ENCODE measurements around the gene RAD51B.

DNA sequence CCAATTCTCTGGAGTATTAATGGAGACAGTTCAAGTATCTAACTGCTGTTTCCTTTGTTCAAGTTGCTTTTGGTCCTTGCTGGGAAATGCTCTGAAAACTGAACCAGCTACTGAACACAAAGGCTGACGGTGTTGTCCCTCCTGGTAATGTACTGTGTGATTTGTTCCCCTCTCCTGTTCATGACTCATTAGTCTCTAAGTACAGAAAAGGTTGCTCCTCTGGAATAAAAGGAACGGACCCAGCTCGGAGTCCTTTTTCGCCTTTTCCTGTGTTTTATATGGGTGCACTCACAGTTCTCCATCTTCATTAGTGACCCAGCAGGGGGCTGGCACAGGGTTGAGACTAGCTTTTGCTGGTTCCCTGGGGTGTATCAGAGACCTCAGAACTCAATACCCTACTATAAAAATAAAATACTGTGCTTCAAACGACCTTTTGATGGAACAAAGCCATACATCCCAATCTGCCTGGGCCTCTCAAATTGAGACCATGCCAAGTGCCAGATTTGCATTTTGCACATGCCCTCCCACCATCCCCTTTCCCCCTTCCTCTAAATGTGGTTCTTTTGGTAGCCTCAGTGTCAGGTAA, 269.7 kb downstream of the RAD51B start:
- TF ChIP-seq, protein P1, sequence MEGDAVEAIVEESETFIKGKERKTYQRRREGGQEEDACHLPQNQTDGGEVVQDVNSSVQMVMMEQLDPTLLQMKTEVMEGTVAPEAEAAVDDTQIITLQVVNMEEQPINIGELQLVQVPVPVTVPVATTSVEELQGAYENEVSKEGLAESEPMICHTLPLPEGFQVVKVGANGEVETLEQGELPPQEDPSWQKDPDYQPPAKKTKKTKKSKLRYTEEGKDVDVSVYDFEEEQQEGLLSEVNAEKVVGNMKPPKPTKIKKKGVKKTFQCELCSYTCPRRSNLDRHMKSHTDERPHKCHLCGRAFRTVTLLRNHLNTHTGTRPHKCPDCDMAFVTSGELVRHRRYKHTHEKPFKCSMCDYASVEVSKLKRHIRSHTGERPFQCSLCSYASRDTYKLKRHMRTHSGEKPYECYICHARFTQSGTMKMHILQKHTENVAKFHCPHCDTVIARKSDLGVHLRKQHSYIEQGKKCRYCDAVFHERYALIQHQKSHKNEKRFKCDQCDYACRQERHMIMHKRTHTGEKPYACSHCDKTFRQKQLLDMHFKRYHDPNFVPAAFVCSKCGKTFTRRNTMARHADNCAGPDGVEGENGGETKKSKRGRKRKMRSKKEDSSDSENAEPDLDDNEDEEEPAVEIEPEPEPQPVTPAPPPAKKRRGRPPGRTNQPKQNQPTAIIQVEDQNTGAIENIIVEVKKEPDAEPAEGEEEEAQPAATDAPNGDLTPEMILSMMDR (conservative IDR thresholded peaks at IDR 0.05; ENCODE audit: low read depth, low read length): no peak
- no peak for TF ChIP-seq EZH2phosphoT487 (IDR thresholded peaks at IDR 0.05; ENCODE audit: borderline replicate concordance, low read length)

All from PC-3 (cell line).